ENCODE measurements around the gene NTHL1.

Gene NTHL1

DNA sequence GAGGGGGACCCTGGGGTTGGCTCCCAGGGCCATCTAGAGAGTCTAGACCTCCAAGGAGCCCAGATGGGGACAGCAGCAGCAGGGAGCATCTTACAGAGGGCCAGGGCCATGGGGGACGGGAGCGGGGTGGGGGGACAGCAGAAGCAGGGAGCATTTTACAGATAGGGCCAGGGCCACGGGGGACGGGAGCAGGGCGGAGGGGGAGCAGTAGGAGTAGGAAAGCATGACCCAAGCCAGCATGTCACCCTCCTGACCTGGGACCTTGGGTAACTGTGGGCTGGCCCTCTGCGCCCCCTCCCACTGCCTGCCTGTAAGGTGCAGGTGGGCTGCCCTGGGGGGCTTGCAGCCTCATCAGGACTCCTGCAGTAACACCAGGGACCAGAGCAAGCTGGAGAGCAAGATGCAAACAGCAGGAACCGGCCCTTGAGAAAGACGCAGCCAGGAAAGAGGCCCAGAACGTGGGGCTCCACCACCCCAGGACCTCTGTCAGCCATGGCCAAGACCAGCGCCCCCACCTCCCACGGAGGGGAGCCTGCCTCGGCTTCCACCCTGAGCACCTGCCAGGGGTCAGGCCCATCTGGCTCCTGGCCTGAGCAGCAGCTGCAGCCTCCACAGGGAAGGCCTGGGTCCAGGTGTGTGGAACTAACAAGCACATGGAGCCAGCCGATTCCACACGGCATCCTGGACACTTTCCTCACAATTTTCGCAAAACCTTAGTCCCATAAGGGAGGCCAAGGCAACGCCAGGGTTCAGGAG lies 40.4 kb downstream of the NTHL1 start:
- no peak for DNase-seq

DNA sequence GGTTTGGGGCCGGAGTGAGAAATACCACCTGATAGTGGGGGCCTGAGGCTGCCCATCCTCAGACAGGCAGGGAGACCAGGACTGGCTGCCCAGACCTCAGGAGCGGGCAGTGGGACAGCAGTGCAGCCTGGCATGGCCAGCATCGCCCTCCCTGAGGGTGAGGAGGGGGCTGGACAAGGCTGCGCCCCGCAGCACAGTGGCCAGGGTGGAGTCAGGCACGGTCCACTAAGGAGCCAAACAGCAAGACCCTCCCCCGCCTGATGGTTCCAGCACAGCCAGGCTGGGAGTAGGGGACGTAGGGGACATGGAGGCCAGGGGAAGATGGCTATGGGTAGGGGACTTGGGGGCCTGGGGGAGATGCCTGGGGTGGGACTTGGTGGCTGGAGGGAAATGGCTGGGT lies 41.3 kb downstream of the NTHL1 start:
- DNase-seq, result no peak

DNA sequence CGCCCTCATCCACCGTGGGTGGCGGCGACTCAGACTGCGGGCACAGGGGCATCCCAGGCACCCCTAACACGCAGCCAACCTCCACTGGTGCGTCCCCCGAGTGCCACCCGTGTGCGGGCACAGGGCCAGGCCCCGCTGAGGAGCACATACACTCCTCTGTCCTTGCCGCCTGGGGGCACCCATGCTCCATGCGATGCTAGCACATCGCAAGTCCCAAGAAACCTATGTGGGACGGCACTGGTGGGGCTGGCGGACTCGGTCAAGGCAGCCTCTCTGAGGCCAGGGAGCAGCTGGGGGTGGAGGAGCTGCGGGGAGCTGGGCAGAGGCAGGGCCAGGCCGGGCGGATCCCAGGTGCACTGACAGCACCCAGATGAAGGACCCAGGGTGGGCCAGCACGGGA lies 42.0 kb downstream of the NTHL1 start:
- peak; percentile 29 for DNase-seq

DNA sequence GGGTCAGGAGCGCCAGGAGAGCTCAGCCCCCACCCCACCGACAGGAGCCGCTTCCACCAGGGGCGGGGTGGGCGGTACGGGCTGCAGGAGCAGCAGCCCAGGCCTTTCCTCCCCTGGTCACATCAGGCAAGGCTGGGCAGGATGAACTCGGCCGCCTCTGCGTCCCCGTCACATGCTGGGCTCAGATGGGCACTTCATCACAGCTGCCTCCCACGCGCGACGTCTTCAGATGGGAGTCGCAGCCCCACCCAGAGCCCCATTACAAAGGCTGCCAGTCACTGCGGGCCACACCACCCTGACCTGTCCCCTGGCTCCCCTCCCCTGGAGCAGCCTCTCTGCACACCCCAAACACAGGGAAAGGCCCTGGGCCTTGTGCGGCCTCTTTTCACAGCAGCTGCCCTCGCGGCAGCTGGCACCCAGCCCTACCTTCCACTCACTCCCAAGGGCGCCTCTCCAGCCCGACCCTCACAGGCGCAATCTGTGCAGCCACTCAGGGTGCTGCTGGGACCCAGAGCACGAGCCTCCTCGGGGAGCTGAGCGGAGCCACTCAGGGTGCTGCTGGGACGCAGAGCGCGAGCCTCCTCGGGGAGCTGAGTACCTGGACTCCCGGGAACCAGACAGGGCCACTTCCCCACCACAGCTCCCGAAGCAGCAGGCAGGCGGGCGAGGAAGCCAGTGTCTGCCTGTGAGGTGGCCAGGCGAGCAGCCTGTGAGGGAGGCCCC lies 42.7 kb downstream of the NTHL1 start:
- no peak for DNase-seq

DNA sequence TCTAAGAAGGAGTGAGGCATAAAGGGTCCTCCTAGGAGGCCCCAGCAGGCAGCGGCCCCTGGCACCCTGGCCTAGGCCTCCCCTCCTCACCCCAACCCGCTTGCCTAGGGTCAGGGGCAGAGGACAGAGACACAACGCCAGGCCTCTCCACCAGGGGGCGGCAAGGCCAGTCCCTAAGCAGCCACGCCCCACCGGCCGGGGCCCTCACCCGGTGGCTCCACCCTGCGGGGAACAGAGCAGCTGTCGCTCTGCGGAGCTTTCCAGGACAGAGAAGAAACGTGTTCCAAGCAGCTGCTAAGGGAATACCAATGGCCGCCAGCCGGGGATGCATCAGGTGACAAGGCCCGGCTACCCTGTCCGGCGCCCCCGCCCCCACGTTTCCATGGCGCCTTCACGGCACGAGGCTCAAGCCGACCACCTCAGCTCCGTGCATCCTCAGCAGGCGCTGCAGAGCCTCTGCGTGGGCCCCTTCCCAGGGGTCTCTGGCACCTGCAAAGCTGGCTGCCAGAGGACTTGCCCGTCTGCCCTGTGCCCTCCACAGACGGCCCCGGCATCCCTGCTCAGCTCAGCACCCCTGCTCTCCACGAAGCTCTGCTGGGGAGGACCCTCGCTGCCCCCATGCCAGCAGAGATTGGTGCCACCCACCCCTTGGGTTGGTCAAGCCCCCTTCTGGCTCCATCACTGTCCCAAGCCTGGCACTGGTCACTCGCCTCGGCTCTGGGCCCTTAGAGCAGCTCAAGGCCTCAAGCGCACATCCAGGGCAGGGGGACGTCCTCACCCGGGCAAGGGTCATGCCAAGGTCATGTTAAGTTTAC lies 43.6 kb downstream of the NTHL1 start:
- no peak for DNase-seq

DNA sequence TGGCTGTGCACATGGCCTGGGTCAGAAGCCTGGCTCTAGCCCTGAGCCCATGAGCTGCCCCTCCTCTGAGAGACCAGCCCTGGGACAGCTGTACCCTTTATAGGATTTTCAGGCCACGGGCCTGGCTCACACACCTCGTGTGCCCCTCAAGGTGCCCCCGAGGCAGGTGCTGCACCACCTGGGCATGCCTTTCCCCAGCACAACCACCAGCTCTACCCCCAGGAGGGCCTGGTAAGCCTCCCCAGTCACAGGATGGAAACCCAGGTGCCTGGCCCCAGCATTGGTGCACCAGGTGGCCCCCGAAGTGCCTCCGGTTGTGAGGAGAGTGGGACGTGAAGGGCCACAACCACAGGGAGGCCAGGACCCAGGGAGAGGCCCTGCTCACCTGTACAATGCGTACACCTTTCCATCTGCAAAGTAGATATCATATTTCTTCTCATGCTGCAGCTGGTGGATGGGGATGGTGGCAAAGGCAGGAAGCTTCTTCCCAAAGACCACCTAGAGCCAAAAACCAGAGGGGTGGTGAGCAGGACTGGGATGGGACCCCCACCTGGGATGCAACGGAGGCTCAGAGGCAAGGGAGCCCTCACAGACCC lies 44.3 kb downstream of the NTHL1 start:
- no peak for DNase-seq

DNA sequence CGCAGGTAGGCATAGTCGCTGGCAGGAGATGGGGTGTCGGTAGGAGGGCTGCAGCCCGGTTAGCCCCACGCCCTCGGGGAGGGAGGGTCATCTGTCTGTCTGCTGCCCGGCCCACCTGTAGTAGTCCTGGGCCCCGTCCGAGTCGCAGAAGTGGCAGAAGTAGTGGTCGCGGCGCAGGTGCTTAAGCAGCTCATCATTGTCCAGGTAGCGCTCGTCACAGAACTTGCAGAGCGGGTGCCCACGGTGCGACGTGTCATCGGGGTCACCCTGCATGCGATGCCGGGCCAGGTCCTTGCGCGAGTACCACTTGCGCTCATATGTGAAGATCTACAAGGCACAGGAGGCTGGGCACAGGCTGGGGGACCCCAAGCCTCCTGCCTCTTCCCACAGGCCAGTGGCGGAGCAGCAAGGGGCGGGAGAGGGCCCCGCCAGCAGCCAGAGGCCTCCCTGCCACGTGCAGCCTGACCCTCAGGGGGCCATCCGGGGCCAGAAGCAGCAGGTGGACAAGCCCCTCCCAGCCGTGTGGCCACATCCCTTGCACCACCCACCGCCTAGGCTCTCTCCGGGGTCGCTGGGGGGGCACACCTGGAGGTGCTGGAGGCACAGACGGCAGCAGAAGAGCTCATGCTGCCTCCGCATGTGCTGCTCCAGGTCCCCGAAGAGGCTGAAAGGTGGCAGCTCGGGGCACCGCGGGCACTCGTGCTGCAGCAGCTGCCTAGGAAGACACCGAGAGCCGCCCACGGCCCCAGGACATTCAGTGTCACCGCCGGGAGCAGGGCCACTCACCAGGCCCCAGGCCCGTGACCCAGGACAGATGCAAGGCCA lies 45.0 kb downstream of the NTHL1 start:
- no peak for DNase-seq

DNA sequence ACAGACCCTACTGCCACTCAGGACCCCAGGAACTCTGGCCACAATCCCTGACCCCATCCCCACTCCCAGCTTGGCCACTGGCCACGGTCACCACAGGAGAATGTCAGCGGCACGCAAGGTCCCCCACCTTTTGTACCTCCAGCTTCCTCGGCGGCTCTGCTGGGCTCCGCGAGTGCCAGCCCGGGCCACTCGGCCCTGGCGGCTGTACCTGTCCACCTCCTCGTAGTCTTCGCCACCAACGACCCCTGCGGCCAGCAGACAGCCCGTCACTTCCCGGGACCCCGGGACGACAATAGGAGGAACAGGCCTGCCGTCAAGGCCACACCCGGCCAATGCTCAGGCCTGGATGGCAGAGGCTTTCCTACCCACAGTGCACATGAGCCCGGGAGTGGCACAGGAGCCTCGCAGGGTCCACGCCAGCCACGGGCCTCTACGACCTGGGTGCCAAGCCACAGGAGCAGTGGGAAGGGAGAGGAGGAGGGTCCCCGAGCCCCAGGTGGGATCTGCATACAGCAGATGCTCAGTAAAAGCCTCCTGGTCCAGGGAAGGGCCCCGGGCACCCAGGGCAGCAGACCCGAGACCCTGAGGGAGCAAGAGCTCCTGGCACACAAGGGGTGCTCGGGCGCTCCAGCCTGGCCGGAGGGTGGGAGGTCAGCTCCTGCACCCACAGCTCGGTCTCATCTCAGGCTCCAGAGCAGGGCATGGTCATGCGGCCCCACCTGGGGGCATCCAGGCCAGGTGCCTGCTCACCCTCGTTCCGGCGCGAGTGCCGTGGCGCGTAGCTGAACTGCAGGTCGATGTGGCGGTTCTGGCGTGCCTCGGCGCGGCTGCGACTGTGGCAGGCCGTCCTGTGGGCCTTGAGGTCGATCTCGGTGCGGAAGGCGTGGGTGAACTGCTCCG lies 45.9 kb downstream of the NTHL1 start:
- no peak for DNase-seq

DNA sequence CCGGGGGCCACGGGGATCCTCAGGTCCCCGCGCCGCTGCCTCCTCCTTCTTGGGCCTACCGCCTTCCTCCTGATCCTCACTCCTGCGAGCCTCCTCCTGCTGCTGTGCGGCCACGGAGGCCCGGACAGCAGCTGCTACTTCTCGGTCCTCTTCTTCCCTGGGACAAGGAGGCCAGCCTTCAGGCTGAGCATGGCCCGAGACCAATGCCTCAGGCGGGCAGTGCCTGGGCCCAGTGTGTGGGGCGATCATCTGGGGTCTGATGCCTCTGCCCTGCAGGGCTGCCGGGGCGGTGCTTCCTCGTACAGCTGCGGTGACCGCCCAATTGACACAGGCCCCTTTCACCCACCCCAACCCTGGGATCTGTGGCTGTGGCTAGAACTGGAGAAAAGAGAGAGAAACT lies 46.6 kb downstream of the NTHL1 start:
- no peak for DNase-seq

DNA sequence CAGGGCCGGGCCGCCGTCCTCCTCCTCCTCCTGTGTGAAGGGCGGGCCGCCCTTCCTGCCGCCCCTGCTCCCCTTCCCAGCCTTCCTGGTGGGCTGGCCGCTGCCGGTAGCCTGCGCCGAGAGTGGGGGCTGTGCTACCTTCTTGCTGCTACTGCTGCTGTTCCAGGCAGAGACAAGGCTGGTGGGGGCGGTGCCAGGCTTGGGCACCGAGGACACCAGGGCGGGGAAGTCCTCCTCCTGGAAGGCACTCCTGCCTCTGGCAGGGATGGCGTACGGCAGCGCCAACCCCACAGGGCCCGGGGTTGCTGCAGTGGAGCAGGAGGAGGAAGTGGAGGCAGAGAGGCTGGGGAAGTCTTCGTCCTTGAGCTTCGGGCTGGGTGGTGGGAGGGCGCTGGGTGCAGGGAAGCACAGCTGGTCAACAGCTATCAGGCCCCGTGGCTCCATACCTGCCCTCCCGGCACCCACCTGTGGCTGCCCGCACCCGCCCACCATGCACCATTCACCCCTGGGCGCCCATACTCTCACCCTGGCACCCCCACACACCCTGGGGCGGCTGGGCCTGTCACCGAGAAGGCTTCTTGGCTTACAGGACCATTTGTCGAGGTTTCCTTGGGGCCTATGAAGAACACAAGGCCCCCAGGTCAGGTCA lies 47.6 kb downstream of the NTHL1 start:
- DNase-seq, result no peak

DNA sequence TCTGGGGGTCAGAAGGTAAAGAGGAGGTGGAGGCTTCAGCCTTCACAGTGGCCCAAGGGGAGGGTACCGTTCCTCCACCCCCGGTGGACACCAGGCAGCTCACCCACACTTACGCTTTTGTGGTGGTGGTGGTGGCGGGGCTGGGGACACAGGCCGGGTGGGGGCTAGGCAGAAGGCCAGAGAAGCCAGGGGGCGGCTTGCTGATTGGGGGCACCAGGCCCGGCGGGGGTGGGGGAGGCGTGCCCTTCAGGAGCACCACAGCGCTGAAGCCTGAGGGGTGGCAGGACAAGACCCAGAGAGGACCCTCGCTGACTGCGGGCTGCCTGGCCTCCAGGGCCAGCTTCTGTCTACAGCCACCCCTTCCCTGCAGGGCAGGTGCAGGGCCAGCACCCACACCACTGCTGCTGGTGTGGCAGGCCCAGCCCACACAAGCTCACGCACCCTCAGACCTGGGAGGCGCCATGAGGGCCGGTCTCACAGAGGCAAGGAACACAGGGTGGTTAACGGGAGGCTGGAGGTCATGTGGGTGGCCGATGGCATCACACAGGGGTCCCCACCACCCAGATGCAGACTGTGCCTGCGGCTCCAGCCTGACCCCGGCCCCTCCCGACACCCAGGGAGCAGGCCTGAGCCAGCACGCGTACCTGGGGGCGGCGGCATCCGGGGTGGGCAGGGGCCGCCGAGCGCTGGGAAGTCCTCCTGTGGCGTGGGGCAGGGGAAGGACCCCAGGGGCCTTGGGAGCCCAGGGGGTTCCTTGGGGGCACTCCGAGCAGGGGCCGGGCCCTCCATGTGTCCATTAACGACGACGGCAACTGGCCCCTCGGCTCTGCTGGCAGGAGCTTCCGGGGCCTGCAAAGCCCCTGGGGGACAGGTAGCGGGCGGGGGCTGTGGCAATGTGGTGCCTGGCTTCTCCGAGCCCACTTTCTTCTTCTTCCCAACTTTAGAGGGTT lies 48.5 kb downstream of the NTHL1 start:
- no peak for DNase-seq

DNA sequence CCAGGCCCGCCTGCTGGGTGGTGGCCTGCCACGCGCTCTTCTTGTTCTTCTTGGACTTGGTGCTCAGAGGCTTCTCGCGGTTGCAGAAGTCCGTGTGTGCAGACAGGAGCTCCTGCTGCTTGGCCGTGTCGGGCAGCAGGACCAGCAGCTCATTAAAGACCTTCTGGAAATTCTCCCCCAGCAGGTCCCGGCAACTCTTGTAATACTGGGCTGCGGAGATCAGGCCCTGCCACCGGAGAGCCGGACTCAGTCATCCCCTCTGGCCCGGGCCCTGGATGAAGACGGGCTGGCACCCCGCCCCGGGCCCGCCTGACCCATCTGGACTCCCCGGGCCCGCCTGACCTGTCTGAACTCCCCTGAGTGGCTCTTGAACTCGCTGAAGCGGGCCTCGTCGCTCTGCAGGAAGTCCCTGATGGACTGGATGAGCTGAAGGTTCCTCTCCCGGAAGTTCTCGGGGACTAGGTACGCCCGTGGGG lies 49.2 kb downstream of the NTHL1 start:
- DNase-seq, result no peak

DNA sequence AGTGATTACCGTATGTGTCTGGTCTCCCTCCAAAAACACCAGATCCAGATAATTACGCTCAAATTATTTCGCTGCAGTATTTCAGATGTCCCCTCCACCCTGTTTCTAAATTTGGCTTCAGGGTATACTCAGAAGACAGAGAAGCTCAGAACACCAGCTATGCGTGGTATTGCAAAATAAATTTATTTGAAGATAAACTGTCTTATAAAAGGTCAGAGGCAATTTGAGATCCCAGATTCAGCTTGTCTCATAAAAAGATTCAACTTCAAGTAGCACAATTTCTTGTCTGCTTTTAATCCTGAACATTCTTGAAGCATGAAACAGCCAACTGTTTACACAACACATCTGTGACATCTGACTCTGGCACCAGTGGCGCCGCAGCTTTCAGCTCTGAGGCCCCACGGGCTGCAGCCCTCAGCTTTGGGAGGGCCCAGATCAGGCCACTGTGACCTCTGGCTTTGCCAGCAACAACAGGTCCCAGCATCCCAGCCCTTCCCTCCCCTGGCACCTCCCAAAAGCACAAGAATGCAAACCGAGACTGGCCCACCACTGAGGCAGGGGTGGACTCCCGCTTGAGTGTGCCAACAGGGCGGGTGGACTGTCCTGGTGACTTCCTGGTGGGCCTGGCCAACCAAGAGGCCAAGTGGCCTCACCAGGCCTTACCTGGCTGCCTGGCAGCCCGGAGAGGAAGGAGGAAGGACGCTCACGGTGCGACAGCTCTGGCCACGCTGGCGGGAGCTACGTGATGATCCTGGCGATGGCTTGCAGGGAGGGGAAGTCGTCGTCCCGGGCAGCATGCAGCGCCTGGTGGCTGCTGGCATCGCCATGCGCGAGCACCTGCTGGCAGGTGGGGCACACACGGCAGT lies 49.9 kb downstream of the NTHL1 start:
- DNase-seq, result no peak

DNA sequence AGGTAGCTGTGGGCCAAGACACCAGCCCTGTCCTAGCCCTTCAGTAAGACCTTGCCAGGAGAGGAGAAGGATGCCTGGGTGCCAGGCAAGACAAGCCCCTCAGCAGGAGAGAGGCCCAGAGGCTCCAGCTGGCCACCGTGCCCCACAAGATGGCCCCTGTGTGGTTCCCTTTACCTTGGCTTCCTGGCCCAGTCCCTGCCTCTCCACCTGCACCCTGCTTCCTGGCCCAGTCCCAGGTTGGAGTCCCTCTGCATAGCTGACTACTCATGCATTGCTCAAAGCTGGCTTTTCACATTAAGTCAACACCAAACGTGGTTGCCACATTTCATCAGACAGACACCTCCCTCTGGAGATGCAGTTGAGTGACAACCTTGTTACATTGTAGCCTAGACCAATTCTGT lies 53.9 kb downstream of the NTHL1 start:
- DNase-seq, result no peak

DNA sequence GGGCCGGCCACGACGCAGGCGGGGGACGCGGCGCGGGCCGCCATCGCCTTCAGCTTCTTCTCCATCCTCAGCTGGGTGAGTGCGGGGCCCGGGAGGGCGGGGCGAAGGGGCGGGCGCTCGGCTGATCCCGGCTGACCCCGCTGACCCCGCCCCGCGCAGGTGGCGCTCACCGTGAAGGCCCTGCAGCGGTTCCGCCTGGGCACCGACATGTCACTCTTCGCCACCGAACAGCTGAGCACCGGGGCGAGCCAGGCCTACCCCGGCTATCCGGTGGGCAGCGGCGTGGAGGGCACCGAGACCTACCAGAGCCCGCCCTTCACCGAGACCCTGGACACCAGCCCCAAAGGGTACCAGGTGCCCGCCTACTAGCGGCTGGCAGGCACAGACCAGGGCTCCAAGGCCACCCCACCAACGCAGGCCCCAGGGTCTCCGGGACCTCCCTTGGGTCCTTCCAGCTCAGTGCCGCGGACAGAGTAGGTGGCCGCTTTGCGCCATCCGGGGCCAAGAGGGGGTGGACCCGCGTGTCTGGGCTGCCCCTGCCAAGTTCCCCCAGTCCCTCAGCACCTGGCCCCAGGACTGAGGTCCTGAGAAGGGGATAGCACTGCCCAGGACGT lies 54.8 kb downstream of the NTHL1 start:
- no peak for DNase-seq

DNA sequence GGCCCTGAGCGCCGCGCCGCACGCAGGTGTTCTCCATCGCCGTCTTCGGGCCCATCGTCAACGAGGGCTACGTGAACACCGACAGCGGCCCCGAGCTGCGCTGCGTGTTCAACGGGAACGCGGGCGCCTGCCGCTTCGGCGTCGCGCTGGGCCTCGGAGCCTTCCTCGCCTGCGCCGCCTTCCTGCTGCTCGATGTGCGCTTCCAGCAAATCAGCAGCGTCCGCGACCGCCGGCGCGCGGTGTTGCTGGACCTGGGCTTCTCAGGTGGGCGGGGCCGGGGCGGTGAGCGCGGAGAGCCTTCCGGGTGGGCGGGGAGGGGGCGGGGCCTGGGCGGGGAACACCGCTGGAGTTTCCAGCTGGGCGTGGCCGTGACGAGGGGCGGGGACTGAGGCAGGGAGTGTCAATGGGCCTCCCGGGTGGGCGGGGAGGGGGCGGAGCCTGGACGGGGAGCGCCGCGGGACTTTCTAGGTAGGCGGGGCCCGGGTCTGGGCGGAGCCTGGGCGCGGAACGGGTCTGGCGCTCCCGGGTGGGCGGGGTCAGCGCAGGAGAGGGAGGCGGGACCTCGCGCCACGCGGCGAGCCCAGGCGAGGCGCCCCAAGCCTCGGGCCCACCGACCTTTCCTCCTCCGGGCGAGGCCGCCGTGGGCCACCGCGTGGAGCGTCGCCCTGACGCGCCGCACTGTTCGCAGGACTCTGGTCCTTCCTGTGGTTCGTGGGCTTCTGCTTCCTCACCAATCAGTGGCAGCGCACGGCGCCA lies 55.5 kb downstream of the NTHL1 start:
- no peak for DNase-seq

DNA sequence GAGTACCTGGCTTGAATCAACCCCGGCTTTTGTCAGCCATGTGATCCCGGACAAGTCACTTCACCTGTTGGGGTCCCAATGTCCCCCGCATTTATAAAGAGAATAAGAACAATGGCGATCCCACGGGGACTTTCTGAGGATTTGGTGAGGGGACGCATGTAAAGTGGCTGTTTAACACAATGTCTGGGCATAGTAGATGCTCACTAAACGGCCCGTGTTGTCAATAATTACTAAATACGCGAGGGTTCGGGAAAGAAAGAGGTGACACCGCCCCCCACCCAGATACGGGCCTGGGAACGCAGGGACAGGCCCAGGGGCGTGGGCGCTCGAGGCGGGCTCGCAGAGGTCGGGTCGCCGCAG lies 56.1 kb downstream of the NTHL1 start:
- no peak for DNase-seq

Measured in DMS79 (cell line).